Measurements from ENCODE around the gene ZNF580. TPM values are rescaled to one million over a fixed set of nuclear protein-coding genes. Genes with fewer than 3 reads are reported as not detected.

ZNF580 gene
- total RNA-seq, 1 experiment from 2014 or later: 32.0 TPM

- TF ChIP-seq, protein P1, sequence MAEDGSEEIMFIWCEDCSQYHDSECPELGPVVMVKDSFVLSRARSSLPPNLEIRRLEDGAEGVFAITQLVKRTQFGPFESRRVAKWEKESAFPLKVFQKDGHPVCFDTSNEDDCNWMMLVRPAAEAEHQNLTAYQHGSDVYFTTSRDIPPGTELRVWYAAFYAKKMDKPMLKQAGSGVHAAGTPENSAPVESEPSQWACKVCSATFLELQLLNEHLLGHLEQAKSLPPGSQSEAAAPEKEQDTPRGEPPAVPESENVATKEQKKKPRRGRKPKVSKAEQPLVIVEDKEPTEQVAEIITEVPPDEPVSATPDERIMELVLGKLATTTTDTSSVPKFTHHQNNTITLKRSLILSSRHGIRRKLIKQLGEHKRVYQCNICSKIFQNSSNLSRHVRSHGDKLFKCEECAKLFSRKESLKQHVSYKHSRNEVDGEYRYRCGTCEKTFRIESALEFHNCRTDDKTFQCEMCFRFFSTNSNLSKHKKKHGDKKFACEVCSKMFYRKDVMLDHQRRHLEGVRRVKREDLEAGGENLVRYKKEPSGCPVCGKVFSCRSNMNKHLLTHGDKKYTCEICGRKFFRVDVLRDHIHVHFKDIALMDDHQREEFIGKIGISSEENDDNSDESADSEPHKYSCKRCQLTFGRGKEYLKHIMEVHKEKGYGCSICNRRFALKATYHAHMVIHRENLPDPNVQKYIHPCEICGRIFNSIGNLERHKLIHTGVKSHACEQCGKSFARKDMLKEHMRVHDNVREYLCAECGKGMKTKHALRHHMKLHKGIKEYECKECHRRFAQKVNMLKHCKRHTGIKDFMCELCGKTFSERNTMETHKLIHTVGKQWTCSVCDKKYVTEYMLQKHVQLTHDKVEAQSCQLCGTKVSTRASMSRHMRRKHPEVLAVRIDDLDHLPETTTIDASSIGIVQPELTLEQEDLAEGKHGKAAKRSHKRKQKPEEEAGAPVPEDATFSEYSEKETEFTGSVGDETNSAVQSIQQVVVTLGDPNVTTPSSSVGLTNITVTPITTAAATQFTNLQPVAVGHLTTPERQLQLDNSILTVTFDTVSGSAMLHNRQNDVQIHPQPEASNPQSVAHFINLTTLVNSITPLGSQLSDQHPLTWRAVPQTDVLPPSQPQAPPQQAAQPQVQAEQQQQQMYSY (CRISPR knock-in tag; IDR thresholded peaks at IDR 0.05): no peak
- no peak for TF ChIP-seq IRF2 (CRISPR knock-in tag; IDR thresholded peaks at IDR 0.05; ENCODE audit: borderline replicate concordance, low read depth)
- peak; percentile 39 for TF ChIP-seq HMGXB4 (CRISPR knock-in tag; IDR thresholded peaks at IDR 0.05)
- TF ChIP-seq, protein P2, sequence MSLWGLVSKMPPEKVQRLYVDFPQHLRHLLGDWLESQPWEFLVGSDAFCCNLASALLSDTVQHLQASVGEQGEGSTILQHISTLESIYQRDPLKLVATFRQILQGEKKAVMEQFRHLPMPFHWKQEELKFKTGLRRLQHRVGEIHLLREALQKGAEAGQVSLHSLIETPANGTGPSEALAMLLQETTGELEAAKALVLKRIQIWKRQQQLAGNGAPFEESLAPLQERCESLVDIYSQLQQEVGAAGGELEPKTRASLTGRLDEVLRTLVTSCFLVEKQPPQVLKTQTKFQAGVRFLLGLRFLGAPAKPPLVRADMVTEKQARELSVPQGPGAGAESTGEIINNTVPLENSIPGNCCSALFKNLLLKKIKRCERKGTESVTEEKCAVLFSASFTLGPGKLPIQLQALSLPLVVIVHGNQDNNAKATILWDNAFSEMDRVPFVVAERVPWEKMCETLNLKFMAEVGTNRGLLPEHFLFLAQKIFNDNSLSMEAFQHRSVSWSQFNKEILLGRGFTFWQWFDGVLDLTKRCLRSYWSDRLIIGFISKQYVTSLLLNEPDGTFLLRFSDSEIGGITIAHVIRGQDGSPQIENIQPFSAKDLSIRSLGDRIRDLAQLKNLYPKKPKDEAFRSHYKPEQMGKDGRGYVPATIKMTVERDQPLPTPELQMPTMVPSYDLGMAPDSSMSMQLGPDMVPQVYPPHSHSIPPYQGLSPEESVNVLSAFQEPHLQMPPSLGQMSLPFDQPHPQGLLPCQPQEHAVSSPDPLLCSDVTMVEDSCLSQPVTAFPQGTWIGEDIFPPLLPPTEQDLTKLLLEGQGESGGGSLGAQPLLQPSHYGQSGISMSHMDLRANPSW (CRISPR knock-in tag; conservative IDR thresholded peaks at IDR 0.05; ENCODE audit: low read depth): no peak
- TF ChIP-seq, protein P3, sequence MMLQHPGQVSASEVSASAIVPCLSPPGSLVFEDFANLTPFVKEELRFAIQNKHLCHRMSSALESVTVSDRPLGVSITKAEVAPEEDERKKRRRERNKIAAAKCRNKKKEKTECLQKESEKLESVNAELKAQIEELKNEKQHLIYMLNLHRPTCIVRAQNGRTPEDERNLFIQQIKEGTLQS (CRISPR knock-in tag; conservative IDR thresholded peaks at IDR 0.05): no peak
- TF ChIP-seq ZNF219 (CRISPR knock-in tag; IDR thresholded peaks at IDR 0.05; ENCODE audit: borderline replicate concordance): no peak
- TF ChIP-seq, protein P4, sequence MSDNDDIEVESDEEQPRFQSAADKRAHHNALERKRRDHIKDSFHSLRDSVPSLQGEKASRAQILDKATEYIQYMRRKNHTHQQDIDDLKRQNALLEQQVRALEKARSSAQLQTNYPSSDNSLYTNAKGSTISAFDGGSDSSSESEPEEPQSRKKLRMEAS (CRISPR knock-in tag; IDR thresholded peaks at IDR 0.05): no peak
- no peak for TF ChIP-seq EMX1 (CRISPR knock-in tag; IDR thresholded peaks at IDR 0.05)
- no peak for TF ChIP-seq GRHL2 (CRISPR knock-in tag; IDR thresholded peaks at IDR 0.05; ENCODE audit: insufficient replicate concordance, severe bottlenecking)
- TF ChIP-seq, protein P5, sequence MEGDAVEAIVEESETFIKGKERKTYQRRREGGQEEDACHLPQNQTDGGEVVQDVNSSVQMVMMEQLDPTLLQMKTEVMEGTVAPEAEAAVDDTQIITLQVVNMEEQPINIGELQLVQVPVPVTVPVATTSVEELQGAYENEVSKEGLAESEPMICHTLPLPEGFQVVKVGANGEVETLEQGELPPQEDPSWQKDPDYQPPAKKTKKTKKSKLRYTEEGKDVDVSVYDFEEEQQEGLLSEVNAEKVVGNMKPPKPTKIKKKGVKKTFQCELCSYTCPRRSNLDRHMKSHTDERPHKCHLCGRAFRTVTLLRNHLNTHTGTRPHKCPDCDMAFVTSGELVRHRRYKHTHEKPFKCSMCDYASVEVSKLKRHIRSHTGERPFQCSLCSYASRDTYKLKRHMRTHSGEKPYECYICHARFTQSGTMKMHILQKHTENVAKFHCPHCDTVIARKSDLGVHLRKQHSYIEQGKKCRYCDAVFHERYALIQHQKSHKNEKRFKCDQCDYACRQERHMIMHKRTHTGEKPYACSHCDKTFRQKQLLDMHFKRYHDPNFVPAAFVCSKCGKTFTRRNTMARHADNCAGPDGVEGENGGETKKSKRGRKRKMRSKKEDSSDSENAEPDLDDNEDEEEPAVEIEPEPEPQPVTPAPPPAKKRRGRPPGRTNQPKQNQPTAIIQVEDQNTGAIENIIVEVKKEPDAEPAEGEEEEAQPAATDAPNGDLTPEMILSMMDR (IDR thresholded peaks at IDR 0.05): no peak
- no peak for TF ChIP-seq CREM (CRISPR knock-in tag; IDR thresholded peaks at IDR 0.05)
- no peak for TF ChIP-seq ZNF138 (CRISPR knock-in tag; conservative IDR thresholded peaks at IDR 0.05)
- TF ChIP-seq FOXP1 (CRISPR knock-in tag; IDR thresholded peaks at IDR 0.05; ENCODE audit: borderline replicate concordance): 0 out of 2 replicates have a peak, but pooled peaks have one; percentile 9
- no peak for TF ChIP-seq TP53 (CRISPR knock-in tag; IDR thresholded peaks at IDR 0.05)
- TF ChIP-seq CDX4 (CRISPR knock-in tag; IDR thresholded peaks at IDR 0.05; ENCODE audit: borderline replicate concordance): no peak
- peak; percentile 62; the same call in 1 of the 2 replicates for TF ChIP-seq SMAD3 (CRISPR knock-in tag; IDR thresholded peaks at IDR 0.05; ENCODE audit: borderline replicate concordance)
- no peak for TF ChIP-seq RORB (CRISPR knock-in tag; IDR thresholded peaks at IDR 0.05)
- no peak for TF ChIP-seq PRRX2 (CRISPR knock-in tag; IDR thresholded peaks at IDR 0.05)
- TF ChIP-seq CBFB (CRISPR knock-in tag; IDR thresholded peaks at IDR 0.05; ENCODE audit: low read depth): 0 out of 2 replicates have a peak, but pooled peaks have one; percentile 11
- no peak for TF ChIP-seq MXD4 (CRISPR knock-in tag; IDR thresholded peaks at IDR 0.05; ENCODE audit: borderline replicate concordance)
- 0 out of 2 replicates have a peak, but pooled peaks have one; percentile 26 for TF ChIP-seq JUN (CRISPR knock-in tag; IDR thresholded peaks at IDR 0.05)
- no peak for TF ChIP-seq ZNF232 (CRISPR knock-in tag; IDR thresholded peaks at IDR 0.05)
These were observed 2.4 kb downstream of the ZNF580 start, which contains the start of gene ZNF581 (continued) for GRCh38 chr19:55643003-55643886.

All from WTC11 (cell line).